Transverse colon (tissue), 4 donors: ENCODE results near the gene MYF5. TPM values are rescaled to one million over a fixed set of nuclear protein-coding genes. Genes with fewer than 3 reads are reported as not detected.

Source experiments
- DNase-seq: peaks from one replicate; pipeline ENCODE4 v3.0.0-alpha.2; 2019
- H3K27ac ChIP-seq, 4 donors: fragments of 200-600 bp; sonication (generic); 2 replicates each; pipeline ENCODE4 v1.5.1; 2016 to 2018; ENCODE audit warnings: inconsistent platforms in 4 of 4
- H3K27me3 ChIP-seq: fragments of 200-600 bp; sonication (generic); 2 replicates; pipeline ENCODE4 v1.5.1; 2017; ENCODE audit warnings: inconsistent platforms
- H3K36me3 ChIP-seq, 4 donors: fragments of 200-600 bp; sonication (generic); 2 replicates each; pipeline ENCODE4 v1.5.1; 2017 to 2019; ENCODE audit warnings: inconsistent platforms in 4 of 4
- H3K4me1 ChIP-seq, 4 donors: fragments of 200-600 bp; sonication (generic); 2 replicates each; pipeline ENCODE4 v1.5.1; 2017 to 2020; ENCODE audit warnings: inconsistent platforms in 4 of 4
- H3K4me3 ChIP-seq, 4 donors: fragments of 200-600 bp; sonication (generic); 1 replicate in 1 of 4; 2 replicates in 3 of 4; pipeline versions ENCODE4 v1.5.1 to v1.6.1; 2017 to 2019; ENCODE audit warnings: inconsistent platforms in 4 of 4
- H3K9me3 ChIP-seq, 2 donors: fragments of 200-600 bp; sonication (generic); 2 replicates each; pipeline ENCODE4 v1.5.1; 2017 to 2019; ENCODE audit warnings: inconsistent platforms in 2 of 2
- EP300 ChIP-seq: sonication (generic); formaldehyde crosslinking; IDR thresholded peaks from one replicate; pipeline ENCODE4 v1.6.1; 2017; ENCODE audit warnings: antibody characterized with exemption, low read depth
- POLR2A ChIP-seq: fragments of 450-650 bp; IDR thresholded peaks from one replicate; pipeline ENCODE4 v1.6.1; 2016; ENCODE audit warnings: antibody characterized with exemption, mild to moderate bottlenecking, moderate library complexity
- POLR2AphosphoS5 ChIP-seq, 3 donors: sonication (generic); formaldehyde crosslinking; IDR thresholded peaks; one replicate each; pipeline ENCODE4 v1.6.1; 2016; ENCODE audit warnings: antibody characterized with exemption in 3 of 3
- WGBS, 2 donors: methylation state at CpG; one replicate each; pipeline ENCODE4 v1.1.5; 2018; ENCODE audit warnings: low coverage in 1 of 2; 5-methylcytosine and 5-hydroxymethylcytosine counted together
- in situ Hi-C, 4 donors: fragments of 200-750 bp; cut with MboI; loops; one replicate each; pipeline versions ENCODE4 v1.15.0 to v1.15.1; 2017; ENCODE audit warnings: low sequenced_read_pairs in 3 of 4, low pct_ligation_motif_present in 1 of 4, low pct_unique_long_range_greater_than_20kb in 1 of 4
- intact Hi-C: fragments of 100-400 bp; cut with DNase I; formaldehyde crosslinking; loops from one replicate; pipeline ENCODE4 v1.15.1; 2023; ENCODE audit warnings: low total_unique reads
- total RNA-seq, 4 donors: library from RNA; depleted of rRNA; stranded (reverse); fragments of >200 nt; gene quantifications; one replicate each; pipeline ENCODE4 v1.1.0, GENCODE V29; 2016
- TF ChIP-seq, protein P1 (sequence below), 5 experiments: fragments of 200-600 bp in 3 of 5; fragments of 450-650 bp in 2 of 5; sonication (generic) in 3 of 5; IDR thresholded peaks; 1 replicate in 2 of 5; 2 replicates in 3 of 5; pipeline ENCODE4 v1.5.1; 2016 to 2017; ENCODE audit warnings: antibody characterized with exemption in 5 of 5, inconsistent platforms in 3 of 5, mild to moderate bottlenecking in 2 of 5, moderate library complexity in 1 of 5

Gene MYF5
- total RNA-seq, 4 donors from 2014 or later: not detected

DNA sequence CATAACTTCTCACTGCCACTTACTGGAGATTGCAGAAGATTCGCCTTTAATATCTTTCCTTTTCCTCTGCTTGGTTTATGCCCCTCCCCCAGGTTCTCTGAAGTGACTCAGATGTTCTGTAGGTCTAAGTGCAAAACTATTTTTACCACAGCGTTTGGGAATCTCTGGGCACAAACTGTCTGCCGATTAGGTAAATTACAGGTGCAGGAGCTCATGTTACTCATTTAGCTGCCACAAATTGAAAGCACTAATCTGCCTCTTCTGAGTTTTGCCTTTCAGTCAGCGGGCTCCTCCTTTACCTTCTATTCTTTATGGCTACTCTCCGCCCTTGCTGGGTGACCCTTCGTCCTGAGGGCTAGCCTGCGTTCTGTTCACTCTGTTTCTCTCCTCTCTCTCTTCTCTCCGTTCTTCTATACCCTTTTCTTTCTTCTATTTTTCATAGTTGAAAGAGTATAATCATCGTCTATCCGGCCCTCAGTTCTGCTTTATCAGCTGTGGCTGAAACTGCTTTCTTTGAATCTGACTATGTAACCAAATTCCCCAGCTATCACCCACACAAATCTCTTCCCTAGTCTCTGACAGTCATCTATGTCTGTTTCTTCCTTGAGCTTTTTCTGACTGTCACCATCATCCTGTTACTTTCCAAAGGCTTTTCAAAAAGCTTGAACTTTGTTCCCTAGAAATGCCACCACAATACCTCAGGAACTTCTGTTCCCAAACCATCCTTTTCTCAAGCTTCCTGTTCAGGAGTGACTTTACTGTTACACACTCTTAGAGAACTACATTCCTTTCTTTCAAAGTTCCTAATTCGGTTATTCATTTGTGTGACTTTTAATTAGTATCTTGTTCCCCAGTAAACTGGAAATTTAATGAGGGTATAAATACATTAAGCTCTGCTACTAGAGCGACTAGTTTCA, 13.6 kb upstream of the MYF5 start:
- no peak for TF ChIP-seq POLR2AphosphoS5 (IDR thresholded peaks at IDR 0.05)
- no peak for TF ChIP-seq POLR2A
- TF ChIP-seq, protein P1, sequence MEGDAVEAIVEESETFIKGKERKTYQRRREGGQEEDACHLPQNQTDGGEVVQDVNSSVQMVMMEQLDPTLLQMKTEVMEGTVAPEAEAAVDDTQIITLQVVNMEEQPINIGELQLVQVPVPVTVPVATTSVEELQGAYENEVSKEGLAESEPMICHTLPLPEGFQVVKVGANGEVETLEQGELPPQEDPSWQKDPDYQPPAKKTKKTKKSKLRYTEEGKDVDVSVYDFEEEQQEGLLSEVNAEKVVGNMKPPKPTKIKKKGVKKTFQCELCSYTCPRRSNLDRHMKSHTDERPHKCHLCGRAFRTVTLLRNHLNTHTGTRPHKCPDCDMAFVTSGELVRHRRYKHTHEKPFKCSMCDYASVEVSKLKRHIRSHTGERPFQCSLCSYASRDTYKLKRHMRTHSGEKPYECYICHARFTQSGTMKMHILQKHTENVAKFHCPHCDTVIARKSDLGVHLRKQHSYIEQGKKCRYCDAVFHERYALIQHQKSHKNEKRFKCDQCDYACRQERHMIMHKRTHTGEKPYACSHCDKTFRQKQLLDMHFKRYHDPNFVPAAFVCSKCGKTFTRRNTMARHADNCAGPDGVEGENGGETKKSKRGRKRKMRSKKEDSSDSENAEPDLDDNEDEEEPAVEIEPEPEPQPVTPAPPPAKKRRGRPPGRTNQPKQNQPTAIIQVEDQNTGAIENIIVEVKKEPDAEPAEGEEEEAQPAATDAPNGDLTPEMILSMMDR (IDR thresholded peaks at IDR 0.05): no peak
- TF ChIP-seq EP300: no peak
- Histone ChIP-seq H3K36me3 (no peaks in the 10 kb centered on the region), H3K9me3 (no peaks in the 10 kb centered on the region), H3K27me3 (peaks cover 8% of the 10 kb centered on the region), H3K4me3 (no peak overlapping the region), H3K4me1 (no peaks in the 10 kb centered on the region), H3K27ac (no peak overlapping the region)
- no peak for DNase-seq
- intact Hi-C loops (no loop called here), in situ Hi-C loops (no loop called here)
- WGBS, 2 donors: 43 to 46% methylated on average over 11 to 12 of the region's 12 CpGs

DNA sequence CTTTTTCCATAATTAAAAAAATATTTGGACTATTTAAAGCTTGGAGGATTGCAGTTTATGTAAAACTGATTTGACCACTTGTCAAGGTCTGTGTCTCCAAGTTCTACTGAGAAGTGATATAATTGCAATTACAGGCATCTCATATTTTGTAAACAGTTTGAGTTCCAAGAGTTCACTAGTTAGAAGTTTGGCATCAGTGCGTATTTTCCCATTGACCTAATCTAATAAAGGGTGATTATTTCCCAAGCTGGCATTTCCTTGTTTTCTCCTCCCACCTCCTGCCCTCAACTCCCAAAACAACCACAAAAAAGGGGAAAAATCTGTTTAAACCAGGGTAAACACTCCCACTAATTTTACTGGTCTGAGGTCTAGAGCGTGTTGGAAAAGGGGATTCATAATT, 12.3 kb upstream of the MYF5 start:
- no peaks in the 10 kb centered on the region for H3K9me3 ChIP-seq
- DNase-seq: no peak
- in situ Hi-C loops (no loop called here), intact Hi-C loops (no loop called here)
- H3K4me3 ChIP-seq: no peak overlapping the region
- no peak overlapping the region for H3K27ac ChIP-seq
- no peaks in the 10 kb centered on the region for H3K36me3 ChIP-seq
- TF ChIP-seq POLR2A: no peak
- no peak for TF ChIP-seq POLR2AphosphoS5 (IDR thresholded peaks at IDR 0.05)
- no peak for TF ChIP-seq EP300
- TF ChIP-seq, protein P1 (IDR thresholded peaks at IDR 0.05): no peak
- H3K4me1 ChIP-seq: no peaks in the 10 kb centered on the region
- 88 to 89% methylated on average over 2 of the region's 2 CpGs for WGBS, 2 donors
- H3K27me3 ChIP-seq: peaks cover 19% of the 10 kb centered on the region

DNA sequence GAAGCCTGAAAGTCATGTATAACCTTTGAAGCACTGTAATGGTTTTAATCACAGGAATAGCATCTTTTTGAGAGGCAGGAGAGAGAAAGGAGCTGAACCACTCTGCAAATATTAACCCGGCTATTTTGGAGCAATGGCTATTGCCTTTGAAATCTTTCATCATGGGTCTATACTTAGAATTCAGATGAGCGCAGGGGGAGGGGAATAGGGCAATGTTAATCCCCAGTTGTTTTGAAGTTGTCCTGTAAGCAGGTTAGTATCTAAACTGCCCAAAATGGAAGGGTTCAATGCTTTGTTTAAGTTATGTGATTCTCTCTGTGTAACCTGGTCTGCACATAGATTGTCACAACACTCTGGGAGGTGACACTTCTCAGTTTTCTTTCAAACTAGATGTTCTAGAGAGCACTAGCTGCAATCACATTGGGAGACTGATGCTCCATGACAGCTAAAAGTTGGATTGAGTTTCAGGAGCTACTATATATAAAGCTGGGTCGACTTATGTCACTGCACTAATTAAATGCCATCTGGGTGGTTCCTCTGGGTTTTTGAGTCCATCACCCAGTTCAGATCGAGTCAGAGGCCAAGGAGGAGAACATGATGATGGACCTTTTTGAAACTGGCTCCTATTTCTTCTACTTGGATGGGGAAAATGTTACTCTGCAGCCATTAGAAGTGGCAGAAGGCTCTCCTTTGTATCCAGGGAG, 9.4 kb upstream of the MYF5 start, which contains the start of gene MYF6:
TSS of gene MYF6 (plus strand) at position 509 of the 704 bp plus-strand sequence. CDS start at position 595, 86 bp downstream.
- intact Hi-C loops (no loop called here), in situ Hi-C loops (no loop called here)
- Histone ChIP-seq H3K4me3 (no peak within 1 kb of the TSS), H3K27me3 (peaks cover 42% of the 10 kb centered on the region), H3K9me3 (no peaks in the 10 kb centered on the region), H3K36me3 (no peaks in the 10 kb centered on the region), H3K27ac (no peak within 1 kb of the TSS), H3K4me1 (no peaks in the 10 kb centered on the region)
- 60 to 64% methylated on average over 1 to 4 of the region's 4 CpGs for WGBS, 2 donors
- DNase-seq: no peak
- TF ChIP-seq EP300: no peak
- TF ChIP-seq, protein P1 (IDR thresholded peaks at IDR 0.05): no peak

DNA sequence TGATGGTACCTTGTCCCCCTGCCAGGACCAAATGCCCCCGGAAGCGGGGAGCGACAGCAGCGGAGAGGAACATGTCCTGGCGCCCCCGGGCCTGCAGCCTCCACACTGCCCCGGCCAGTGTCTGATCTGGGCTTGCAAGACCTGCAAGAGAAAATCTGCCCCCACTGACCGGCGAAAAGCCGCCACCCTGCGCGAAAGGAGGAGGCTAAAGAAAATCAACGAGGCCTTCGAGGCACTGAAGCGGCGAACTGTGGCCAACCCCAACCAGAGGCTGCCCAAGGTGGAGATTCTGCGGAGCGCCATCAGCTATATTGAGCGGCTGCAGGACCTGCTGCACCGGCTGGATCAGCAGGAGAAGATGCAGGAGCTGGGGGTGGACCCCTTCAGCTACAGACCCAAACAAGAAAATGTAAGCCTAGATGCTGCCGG, 8.9 kb upstream of the MYF5 start:
- Histone ChIP-seq H3K4me1 (no peaks in the 10 kb centered on the region), H3K27ac (no peak overlapping the region), H3K36me3 (no peaks in the 10 kb centered on the region), H3K9me3 (no peaks in the 10 kb centered on the region), H3K27me3 (peaks cover 46% of the 10 kb centered on the region), H3K4me3 (no peak overlapping the region)
- 62 to 80% methylated on average over 2 to 21 of the region's 21 CpGs for WGBS, 2 donors
- TF ChIP-seq POLR2A: no peak
- TF ChIP-seq POLR2AphosphoS5 (IDR thresholded peaks at IDR 0.05): no peak
- TF ChIP-seq, protein P1 (IDR thresholded peaks at IDR 0.05): no peak
- TF ChIP-seq EP300: no peak
- intact Hi-C loops: no loop called here
- in situ Hi-C loops: no loop called here
- DNase-seq: no peak
